GM18505 (cell line): ENCODE measurements around the gene FEN1.

Experiments
- ATAC-seq: cut with Tn5 transposase; IDR thresholded peaks from one replicate; pipeline ENCODE4 v1.9.1; 2021; ENCODE audit not compliant: unreplicated experiment
- POLR2A ChIP-seq: IDR thresholded peaks from 4 replicates; pipeline ENCODE4 v1.6.1; 2011; ENCODE audit warnings: borderline replicate concordance; ENCODE audit not compliant: insufficient read depth, insufficient read length; ENCODE audit errors: extremely low read depth

The FEN1 gene

GRCh38 chr11:61844909-61845565 lies 52.3 kb downstream of the FEN1 start:
- no peak for ATAC-seq
- no peak for TF ChIP-seq POLR2A

- no peak for ATAC-seq
- TF ChIP-seq POLR2A = peak; percentile 21
Measured at GRCh38 chr11:61846362-61847020, 53.8 kb downstream of the FEN1 start.
